Activated naive CD8-positive, alpha-beta T cell treated with anti-CD3 and anti-CD28 coated beads, Interleukin-2, amount 50 U/mL, for 24 hours (primary cell): ENCODE data around the gene ADAMTS7.
"Not testable (repeated sequence)": the region's sequence is repeated elsewhere in the genome, so short reads cannot be mapped to it uniquely, and the experiment has no call there.

Experiments
- ATAC-seq: fragments of 150-1000 bp; cut with Tn5 transposase; one replicate; pipeline ENCODE4 v1.10.0; 2021
- DNase-seq: peaks from one replicate; pipeline ENCODE4 v3.0.0; 2021
- H3K27ac Mint-ChIP-seq: one replicate; pipeline ENCODE4 v1.8.0; 2021; ENCODE audit warnings: mild to moderate bottlenecking, mixed read lengths
- H3K27me3 Mint-ChIP-seq: one replicate; pipeline ENCODE4 v1.8.0; 2021; ENCODE audit warnings: mixed read lengths
- H3K36me3 Mint-ChIP-seq: one replicate; pipeline ENCODE4 v1.8.0; 2021; ENCODE audit warnings: low read depth, mixed read lengths
- H3K4me1 Mint-ChIP-seq: one replicate; pipeline ENCODE4 v1.8.0; 2021; ENCODE audit warnings: mixed read lengths
- H3K4me3 Mint-ChIP-seq: one replicate; pipeline ENCODE4 v1.8.0; 2021; ENCODE audit warnings: mild to moderate bottlenecking, moderate library complexity, mixed read lengths
- H3K9me3 Mint-ChIP-seq: one replicate; pipeline ENCODE4 v1.8.0; 2021; ENCODE audit warnings: mixed read lengths

Gene ADAMTS7

GRCh38 chr15:78726870-78727551, 84.3 kb downstream of the ADAMTS7 start:
- Mint-ChIP-seq H3K4me3 (no peak overlapping the region), H3K4me1 (no peaks in the 10 kb centered on the region), H3K27ac (no peak overlapping the region), H3K9me3 (no peaks in the 10 kb centered on the region), H3K27me3 (no peaks in the 10 kb centered on the region), H3K36me3 (no peaks in the 10 kb centered on the region)
- peak; percentile 21 for DNase-seq
- no peak for ATAC-seq

- not testable (repeated sequence) for H3K9me3 Mint-ChIP-seq, H3K27ac Mint-ChIP-seq, DNase-seq, H3K4me1 Mint-ChIP-seq, ATAC-seq, H3K36me3 Mint-ChIP-seq, H3K4me3 Mint-ChIP-seq
- H3K27me3 Mint-ChIP-seq = peaks cover 17% of the 10 kb centered on the region
Observed at GRCh38 chr15:78719819-78720450, 91.3 kb downstream of the ADAMTS7 start.

GRCh38 chr15:78718837-78719236, 92.4 kb downstream of the ADAMTS7 start:
- Mint-ChIP-seq H3K4me1 (peaks cover 2% of the 10 kb centered on the region), H3K27me3 (peaks cover 17% of the 10 kb centered on the region), H3K36me3 (no peaks in the 10 kb centered on the region), H3K4me3 (no peak overlapping the region), H3K27ac (no peak overlapping the region), H3K9me3 (no peaks in the 10 kb centered on the region)
- no peak for ATAC-seq
- no peak for DNase-seq

GRCh38 chr15:78717956-78718656, 93.2 kb downstream of the ADAMTS7 start:
- Mint-ChIP-seq H3K4me3 (no peak overlapping the region), H3K27me3 (peaks cover 17% of the 10 kb centered on the region), H3K36me3 (no peaks in the 10 kb centered on the region), H3K9me3 (no peaks in the 10 kb centered on the region), H3K27ac (no peak overlapping the region), H3K4me1 (peaks cover 2% of the 10 kb centered on the region)
- DNase-seq (no peak), ATAC-seq (no peak)

GRCh38 chr15:78716651-78717050, 94.6 kb downstream of the ADAMTS7 start:
- no peak for ATAC-seq
- Mint-ChIP-seq H3K4me1 (peaks cover 2% of the 10 kb centered on the region), H3K36me3 (no peaks in the 10 kb centered on the region), H3K27ac (no peak overlapping the region), H3K9me3 (no peaks in the 10 kb centered on the region), H3K4me3 (no peak overlapping the region), H3K27me3 (peaks cover 17% of the 10 kb centered on the region)
- DNase-seq = no peak

GRCh38 chr15:78715930-78716329, 95.3 kb downstream of the ADAMTS7 start:
- Mint-ChIP-seq H3K4me1 (peaks cover 2% of the 10 kb centered on the region), H3K4me3 (no peak overlapping the region), H3K27ac (no peak overlapping the region), H3K36me3 (no peaks in the 10 kb centered on the region), H3K9me3 (no peaks in the 10 kb centered on the region), H3K27me3 (peaks cover 17% of the 10 kb centered on the region)
- peak; percentile 40 for ATAC-seq
- no peak for DNase-seq

GRCh38 chr15:78715434-78715833, 95.8 kb downstream of the ADAMTS7 start:
- no peak overlapping the region for H3K4me3 Mint-ChIP-seq
- no peak for ATAC-seq
- DNase-seq = no peak
- H3K27me3 Mint-ChIP-seq = peaks cover 17% of the 10 kb centered on the region
- H3K27ac Mint-ChIP-seq = no peak overlapping the region
- peaks cover 2% of the 10 kb centered on the region for H3K4me1 Mint-ChIP-seq
- no peaks in the 10 kb centered on the region for H3K36me3 Mint-ChIP-seq
- no peaks in the 10 kb centered on the region for H3K9me3 Mint-ChIP-seq

- H3K9me3 Mint-ChIP-seq = no peaks in the 10 kb centered on the region
- H3K27ac Mint-ChIP-seq = no peak overlapping the region
- no peaks in the 10 kb centered on the region for H3K36me3 Mint-ChIP-seq
- peaks cover 2% of the 10 kb centered on the region for H3K4me1 Mint-ChIP-seq
- DNase-seq (no peak), ATAC-seq (peak; percentile 57)
- no peak overlapping the region for H3K4me3 Mint-ChIP-seq
- H3K27me3 Mint-ChIP-seq = peaks cover 22% of the 10 kb centered on the region
Observed at GRCh38 chr15:78714890-78715289, 96.4 kb downstream of the ADAMTS7 start.

- no peak overlapping the region for H3K27ac Mint-ChIP-seq
- DNase-seq = no peak
- no peaks in the 10 kb centered on the region for H3K9me3 Mint-ChIP-seq
- ATAC-seq = no peak
- H3K4me3 Mint-ChIP-seq = no peak overlapping the region
- no peaks in the 10 kb centered on the region for H3K36me3 Mint-ChIP-seq
- H3K4me1 Mint-ChIP-seq = peaks cover 2% of the 10 kb centered on the region
- peaks cover 23% of the 10 kb centered on the region for H3K27me3 Mint-ChIP-seq
Observed at GRCh38 chr15:78712797-78713515, 98.3 kb downstream of the ADAMTS7 start.

GRCh38 chr15:78711638-78712037, 99.6 kb downstream of the ADAMTS7 start:
- no peak overlapping the region for H3K27ac Mint-ChIP-seq
- no peaks in the 10 kb centered on the region for H3K36me3 Mint-ChIP-seq
- ATAC-seq = no peak
- no peaks in the 10 kb centered on the region for H3K9me3 Mint-ChIP-seq
- no peak overlapping the region for H3K4me3 Mint-ChIP-seq
- peaks cover 26% of the 10 kb centered on the region for H3K27me3 Mint-ChIP-seq
- no peak for DNase-seq
- peaks cover 2% of the 10 kb centered on the region for H3K4me1 Mint-ChIP-seq

GRCh38 chr15:78709263-78709882, 101.9 kb downstream of the ADAMTS7 start:
- ATAC-seq = peak; percentile 97

More at GRCh38 chr15:78709263-78709882, 101.9 kb downstream of the ADAMTS7 start:
- Mint-ChIP-seq H3K4me1 (peaks cover 2% of the 10 kb centered on the region), H3K27ac (no peak overlapping the region), H3K9me3 (no peaks in the 10 kb centered on the region), H3K4me3 (no peak overlapping the region), H3K36me3 (no peaks in the 10 kb centered on the region), H3K27me3 (peaks cover 34% of the 10 kb centered on the region)
- peak; percentile 75 for DNase-seq
